HG02642 (cell line): ENCODE data around the gene NACC1.

Experiments
- ATAC-seq: cut with Tn5 transposase; IDR thresholded peaks from one replicate; pipeline ENCODE4 v1.9.1; 2021; ENCODE audit warnings: mild to moderate bottlenecking; ENCODE audit not compliant: unreplicated experiment, poor library complexity

Gene NACC1

GRCh38 chr19:13087295-13087694 lies 30.8 kb upstream of the NACC1 start:
- no peak for ATAC-seq

- ATAC-seq, result no peak
Measured at GRCh38 chr19:13087795-13088537, 30.1 kb upstream of the NACC1 start.

- no peak for ATAC-seq
Measured at GRCh38 chr19:13089139-13089856, 28.8 kb upstream of the NACC1 start.

DNA sequence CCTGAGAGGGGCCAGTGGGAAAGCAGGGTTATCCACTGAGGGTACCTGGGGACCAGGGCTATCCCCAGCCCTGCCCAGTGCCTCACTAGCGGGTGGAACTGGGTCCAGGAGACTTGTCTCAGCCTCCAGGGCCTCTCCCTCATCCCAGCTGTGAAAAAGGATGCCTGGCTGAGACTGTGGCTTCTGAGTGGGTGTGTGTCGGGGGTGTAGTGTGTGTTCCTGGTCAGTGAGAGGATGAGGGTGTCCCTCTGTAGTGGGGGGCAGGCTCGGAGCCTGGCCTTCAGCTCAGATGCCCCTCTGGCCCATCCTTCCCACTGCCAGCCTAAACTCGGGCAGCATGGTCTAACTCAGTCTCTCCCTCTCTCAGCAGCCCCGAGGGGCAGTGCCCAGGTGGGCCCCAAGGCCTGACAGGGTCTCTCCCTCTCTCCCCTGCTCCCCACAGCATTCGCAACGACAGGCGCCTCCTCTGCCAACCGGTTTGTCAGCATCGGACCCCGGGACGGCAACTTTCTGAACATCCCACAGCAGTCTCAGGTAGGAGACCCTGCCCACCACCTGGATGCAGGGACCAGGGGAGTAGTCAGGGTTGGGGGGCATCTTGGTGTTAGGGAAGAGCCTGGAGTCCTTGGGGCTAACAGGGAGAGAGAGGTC lies 28.1 kb upstream of the NACC1 start:
- ATAC-seq, result no peak

- ATAC-seq, result no peak
Measured at GRCh38 chr19:13090511-13091231, 27.4 kb upstream of the NACC1 start.

DNA sequence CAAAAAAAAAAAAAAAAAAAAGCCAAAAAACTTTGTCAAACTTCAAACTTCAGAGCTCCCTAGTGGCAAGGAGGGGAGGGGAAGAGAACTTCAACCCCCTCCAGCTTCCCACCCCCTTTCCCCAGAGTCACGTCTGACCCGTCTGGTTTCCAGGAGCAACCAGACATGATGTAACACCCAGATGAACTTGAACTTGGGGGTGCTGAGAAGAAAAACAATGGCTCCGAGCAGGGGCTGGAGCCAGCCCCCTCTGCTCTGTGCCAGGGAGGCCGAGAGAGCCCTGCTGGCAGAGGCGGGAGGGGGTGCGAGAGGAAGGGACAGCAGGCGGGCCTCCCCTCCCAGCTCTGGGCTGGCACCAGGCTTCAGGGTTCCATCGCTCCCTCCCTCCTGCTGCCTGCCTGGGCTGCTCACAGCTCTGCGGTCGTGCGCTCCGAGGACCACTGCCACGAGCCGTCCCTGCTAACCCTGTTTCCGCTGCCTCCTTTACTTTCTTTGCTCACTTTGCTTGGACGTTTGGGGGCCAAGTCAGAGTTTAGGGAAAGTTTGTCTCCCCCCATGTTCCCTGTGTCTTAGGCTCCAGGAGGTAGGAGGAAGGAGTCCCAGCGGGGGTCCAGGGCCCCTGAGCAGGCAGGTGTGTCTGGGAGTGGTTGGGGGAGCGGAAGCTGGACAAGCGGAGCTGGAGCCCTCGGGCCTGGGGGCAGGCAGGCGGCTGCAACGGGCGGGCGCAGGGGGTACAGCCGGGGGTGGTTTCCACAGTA lies 26.5 kb upstream of the NACC1 start:
- no peak for ATAC-seq

DNA sequence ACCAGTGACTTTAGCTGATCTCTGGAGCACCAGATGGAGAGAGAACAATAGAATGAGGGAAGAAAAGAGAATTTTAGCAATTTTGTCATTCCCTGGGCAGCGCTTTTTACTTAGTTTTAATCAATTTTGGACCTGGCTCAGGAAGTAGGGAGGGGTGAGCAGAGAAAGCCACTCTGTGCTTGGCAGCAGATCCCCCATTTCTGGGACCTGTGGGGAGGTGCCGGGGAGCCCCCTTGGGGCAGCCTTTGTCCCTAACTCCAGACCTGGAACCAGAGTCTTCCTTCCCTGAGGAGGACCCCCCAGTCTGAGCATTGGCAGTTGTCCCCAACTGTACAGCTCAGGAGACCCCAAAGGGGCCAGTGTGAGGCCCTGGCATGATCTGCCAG lies 25.9 kb upstream of the NACC1 start:
- no peak for ATAC-seq

- ATAC-seq, result no peak
Measured at GRCh38 chr19:13092606-13093235, 25.3 kb upstream of the NACC1 start.

- no peak for ATAC-seq
Measured at GRCh38 chr19:13093407-13094105, 24.5 kb upstream of the NACC1 start.

DNA sequence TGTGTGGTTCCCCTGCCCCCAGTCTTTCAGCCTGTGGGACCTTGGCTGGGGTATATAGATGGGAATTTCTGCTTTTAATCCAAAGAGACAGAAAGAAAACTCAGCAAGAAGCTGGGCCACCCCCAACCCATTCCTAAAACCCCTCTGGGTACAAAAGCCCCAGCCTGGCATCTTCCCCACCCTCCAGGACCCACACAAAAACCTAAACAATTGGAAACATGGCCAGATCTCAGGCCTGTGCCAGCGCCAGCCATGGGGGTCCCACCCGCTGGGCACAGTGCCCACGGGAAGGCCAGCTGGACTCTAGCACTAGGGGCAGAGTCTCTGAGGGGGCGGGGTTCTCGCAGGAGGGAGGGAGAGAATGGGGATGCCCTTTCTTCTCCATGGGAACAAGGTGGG lies 24.0 kb upstream of the NACC1 start:
- no peak for ATAC-seq

DNA sequence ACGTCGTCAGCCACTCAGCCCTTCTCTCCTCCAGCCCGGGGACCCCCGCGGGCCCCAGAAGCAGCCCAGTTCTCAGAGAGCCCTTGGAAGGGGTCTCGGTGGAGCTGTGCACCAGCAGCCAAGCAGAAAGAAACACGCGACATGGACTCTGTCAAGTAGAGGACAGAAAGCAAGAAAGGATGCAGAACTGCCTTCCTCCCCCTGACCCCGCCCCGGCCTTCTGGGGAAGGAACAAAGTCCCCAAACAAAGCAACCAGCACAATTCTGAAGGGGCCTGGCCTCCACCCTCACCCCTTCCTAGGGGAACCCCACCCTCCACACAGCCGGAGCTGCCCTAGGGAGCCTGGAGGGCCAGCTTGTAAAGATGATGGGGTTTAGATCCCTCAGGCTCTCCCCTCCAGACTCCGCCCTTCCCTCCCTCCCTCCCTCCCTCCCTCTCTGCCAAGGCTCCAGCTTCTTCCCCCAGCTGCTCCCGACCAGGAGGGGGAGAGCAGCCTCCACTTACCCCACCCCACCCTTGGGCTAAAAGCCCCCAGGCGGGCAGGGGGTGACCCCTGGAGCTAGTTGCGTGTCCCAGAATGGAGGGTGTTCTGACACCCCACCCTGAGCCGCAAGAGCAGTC lies 23.2 kb upstream of the NACC1 start:
- ATAC-seq, result no peak

GRCh38 chr19:13095393-13095784 lies 22.7 kb upstream of the NACC1 start:
- no peak for ATAC-seq

DNA sequence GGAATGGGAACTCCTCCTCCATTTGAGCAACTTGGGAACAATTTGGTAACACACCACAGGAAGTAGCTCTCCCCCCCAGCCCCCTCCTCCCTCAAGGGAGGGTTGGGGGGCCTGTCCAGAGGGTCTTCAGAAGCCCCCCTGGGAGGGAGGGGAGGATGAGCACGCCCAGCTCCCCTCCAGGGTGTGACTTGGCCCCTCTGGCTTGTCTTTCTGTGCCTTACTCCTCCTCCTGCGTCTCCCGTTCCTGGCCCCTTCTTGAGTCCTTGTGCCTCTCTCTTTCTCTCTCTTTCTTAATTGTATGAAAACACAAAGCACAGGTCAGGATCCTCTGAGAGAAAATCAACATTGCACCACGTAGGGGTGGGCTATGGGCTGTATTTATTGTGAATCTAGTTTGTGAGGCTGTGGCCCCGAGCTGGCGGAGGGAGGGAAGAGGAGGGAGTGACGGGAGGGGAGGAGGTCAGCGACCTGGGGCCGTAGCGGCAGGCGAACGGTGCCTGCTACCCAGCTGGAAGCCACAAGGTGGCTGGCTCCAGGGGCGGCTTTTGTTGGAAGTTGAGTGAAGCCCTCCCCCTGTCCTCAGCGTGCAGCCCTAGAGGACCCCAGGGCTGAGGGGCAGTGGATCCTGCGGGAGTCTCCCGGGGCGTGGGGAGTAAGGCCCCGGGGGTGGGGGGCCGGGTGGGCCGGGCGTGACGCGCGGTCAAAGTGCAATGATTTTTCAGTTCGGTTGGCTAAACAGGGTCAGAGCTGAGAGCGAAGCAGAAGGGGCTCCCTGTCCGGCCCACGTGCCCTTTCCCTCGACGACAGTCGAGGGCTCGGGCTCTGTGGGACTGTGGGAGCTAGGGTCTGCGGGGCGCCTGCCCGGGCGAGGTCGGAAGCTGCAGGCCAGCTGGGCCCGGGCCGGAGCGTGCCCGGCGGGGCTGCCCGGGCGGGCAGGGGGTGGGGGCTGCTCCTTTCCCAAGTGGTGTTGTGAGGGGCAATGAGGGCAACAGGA lies 21.8 kb upstream of the NACC1 start:
- no peak for ATAC-seq

GRCh38 chr19:13097033-13097462 lies 21.0 kb upstream of the NACC1 start:
- no peak for ATAC-seq

GRCh38 chr19:13097463-13098258 lies 20.4 kb upstream of the NACC1 start:
- no peak for ATAC-seq

GRCh38 chr19:13098277-13099072 lies 19.6 kb upstream of the NACC1 start:
- ATAC-seq, result no peak
